ENCODE data around the gene TENM4. TPM values are rescaled to one million over a fixed set of nuclear protein-coding genes. Genes with fewer than 3 reads are reported as not detected.
A peak's percentile ranks its signal among the peaks of the same experiment; 100 is the strongest.

TENM4 gene
- total RNA-seq, 1 donor from 2014 or later = 5.1 TPM

- Histone ChIP-seq H2AFZ (replicated peaks) (no peak overlapping the region), H3K9ac (no peak overlapping the region), H3F3A (ENCODE audit: low read depth) (peaks cover 17% of the 10 kb centered on the region), H4K20me1 (ENCODE audit: low read depth) (peaks cover 4% of the 10 kb centered on the region), H3K4me3 (no peak overlapping the region), H3K4me1 (peaks cover 35% of the 10 kb centered on the region), H3K36me3 (no peaks in the 10 kb centered on the region), H3K27ac (no peak overlapping the region), H3K79me2 (ENCODE audit: low read depth) (no peaks in the 10 kb centered on the region), H3K9me3 (ENCODE audit: low read depth) (no peaks in the 10 kb centered on the region), H3K27me3 (no peaks in the 10 kb centered on the region), H3K4me2 (peak overlapping the region; percentile 18)
- DNase-seq (ENCODE audit: low spot score) = peak; percentile 43
- H3K36me3 Mint-ChIP-seq = peaks cover 26% of the 10 kb centered on the region
- no peaks in the 10 kb centered on the region for H3K9me3 Mint-ChIP-seq
- H3K4me1 Mint-ChIP-seq = peaks cover 48% of the 10 kb centered on the region
- no peak for TF ChIP-seq EZH2phosphoT487 (IDR thresholded peaks at IDR 0.05)
- TF ChIP-seq CTCF (IDR thresholded peaks at IDR 0.05) = no peak
- no peak for TF ChIP-seq EZH2 (IDR thresholded peaks at IDR 0.05)
- H3K4me3 Mint-ChIP-seq = no peak overlapping the region
- no peak overlapping the region for H3K27ac Mint-ChIP-seq
- peaks cover 7% of the 10 kb centered on the region for H3K27me3 Mint-ChIP-seq (ENCODE audit: insufficient read depth, low read depth)
Measured at GRCh38 chr11:78802058-78802761, 638.6 kb downstream of the TENM4 start.

- Histone ChIP-seq H3K27ac (no peak overlapping the region), H3K9me3 (ENCODE audit: low read depth) (no peaks in the 10 kb centered on the region), H3K4me1 (peaks cover 35% of the 10 kb centered on the region), H3K9ac (no peak overlapping the region), H2AFZ (replicated peaks) (no peak overlapping the region), H3K4me2 (peak overlapping the region; percentile 5), H3K79me2 (ENCODE audit: low read depth) (no peaks in the 10 kb centered on the region), H3K36me3 (no peaks in the 10 kb centered on the region), H3K4me3 (no peak overlapping the region), H3K27me3 (no peaks in the 10 kb centered on the region), H4K20me1 (ENCODE audit: low read depth) (peaks cover 4% of the 10 kb centered on the region), H3F3A (ENCODE audit: low read depth) (peaks cover 17% of the 10 kb centered on the region)
- Mint-ChIP-seq H3K4me3 (no peak overlapping the region), H3K27me3 (ENCODE audit: insufficient read depth, low read depth) (peaks cover 7% of the 10 kb centered on the region), H3K27ac (peak overlapping the region; percentile 33), H3K4me1 (peaks cover 51% of the 10 kb centered on the region), H3K9me3 (no peaks in the 10 kb centered on the region), H3K36me3 (peaks cover 25% of the 10 kb centered on the region)
- no peak for TF ChIP-seq EZH2phosphoT487 (IDR thresholded peaks at IDR 0.05)
- TF ChIP-seq EZH2 (IDR thresholded peaks at IDR 0.05) = no peak
- no peak for TF ChIP-seq CTCF (IDR thresholded peaks at IDR 0.05)
- DNase-seq (ENCODE audit: low spot score) = no peak
Measured at GRCh38 chr11:78801161-78801884, 639.5 kb downstream of the TENM4 start.

GRCh38 chr11:78800756-78801155 lies 640.1 kb downstream of the TENM4 start:
- Mint-ChIP-seq H3K27ac (no peak overlapping the region), H3K36me3 (peaks cover 22% of the 10 kb centered on the region), H3K4me3 (no peak overlapping the region), H3K9me3 (no peaks in the 10 kb centered on the region), H3K4me1 (peaks cover 51% of the 10 kb centered on the region), H3K27me3 (ENCODE audit: insufficient read depth, low read depth) (peaks cover 7% of the 10 kb centered on the region)
- TF ChIP-seq EZH2 (IDR thresholded peaks at IDR 0.05) (no peak), EZH2phosphoT487 (IDR thresholded peaks at IDR 0.05) (no peak), CTCF (IDR thresholded peaks at IDR 0.05) (no peak)
- Histone ChIP-seq H3K27me3 (no peaks in the 10 kb centered on the region), H3K4me3 (no peak overlapping the region), H2AFZ (replicated peaks) (no peak overlapping the region), H3K9ac (no peak overlapping the region), H3K4me2 (peak overlapping the region; percentile 55), H3K27ac (no peak overlapping the region), H3K9me3 (ENCODE audit: low read depth) (no peaks in the 10 kb centered on the region), H3K36me3 (no peaks in the 10 kb centered on the region), H3F3A (ENCODE audit: low read depth) (peaks cover 17% of the 10 kb centered on the region), H4K20me1 (ENCODE audit: low read depth) (peaks cover 4% of the 10 kb centered on the region), H3K79me2 (ENCODE audit: low read depth) (no peaks in the 10 kb centered on the region), H3K4me1 (peaks cover 35% of the 10 kb centered on the region)
- no peak for DNase-seq (ENCODE audit: low spot score)

All from neural progenitor cell (in vitro differentiated cells).